ENCODE measurements around the gene TPST2. TPM values are rescaled to one million over a fixed set of nuclear protein-coding genes. Genes with fewer than 3 reads are reported as not detected.

TPST2 gene
- total RNA-seq, 1 experiment from 2014 or later, result 50.1 TPM

GRCh38 chr22:26586556-26587325 is 3.2 kb downstream of the TPST2 start:
- peak overlapping the region in 2 of 3 experiments; percentile 85 to 87; a peak in 4 of 7 replicates for H3K27ac Mint-ChIP-seq
- no peak overlapping the region for H2AK5ac ChIP-seq (ENCODE audit: insufficient read length, low read length)
- no peak overlapping the region; the same call in 1 of the 2 replicates for H3K14ac ChIP-seq (ENCODE audit: insufficient read depth, low read length)
- peaks cover 3% of the 10 kb centered on the region; the same call in 1 of the 2 replicates for H3K4me1 ChIP-seq (ENCODE audit: insufficient read depth, low read length)
- no peak overlapping the region for H2AFZ ChIP-seq (ENCODE audit: low read length)
- no peaks in the 10 kb centered on the region for H4K20me1 ChIP-seq (ENCODE audit: control insufficient read depth, insufficient read depth, insufficient read length)
- H3K27me3 Mint-ChIP-seq (ENCODE audit: low read depth), result no peaks in the 10 kb centered on the region
- H3K4me3 Mint-ChIP-seq, result peak overlapping the region in 1 of 2 experiments; percentile 53; a peak in 2 of 5 replicates
- no peak overlapping the region for H4K91ac ChIP-seq (ENCODE audit: insufficient read length, low read depth, low read length)
- no peak overlapping the region for H3K27ac ChIP-seq (ENCODE audit: insufficient read length, low read depth, low read length)
- no peak overlapping the region for H3K9ac ChIP-seq (ENCODE audit: extremely low read depth, insufficient read length, low read length)
- H3T11ph ChIP-seq (ENCODE audit: low read length), result no peak overlapping the region
- H3K9me3 ChIP-seq (ENCODE audit: control insufficient read depth, low read depth, low read length), result no peaks in the 10 kb centered on the region
- no peak for TF ChIP-seq CTCF (conservative IDR thresholded peaks at IDR 0.05)
- no peak overlapping the region for H3K4me2 ChIP-seq (ENCODE audit: insufficient read depth, insufficient read length, low read length)
- H3K9me3 Mint-ChIP-seq, result peaks cover 0 to 3% of the 10 kb centered on the region in 2 experiments; a peak in 2 of 5 replicates
- H3K4ac ChIP-seq (ENCODE audit: low read depth, low read length), result no peak overlapping the region
- H2BK15ac ChIP-seq (ENCODE audit: low read depth, low read length), result no peak overlapping the region
- no peak overlapping the region for H2BK20ac ChIP-seq (ENCODE audit: low read depth, low read length, poor library complexity, severe bottlenecking)
- no peaks in the 10 kb centered on the region for H3K27me3 ChIP-seq (ENCODE audit: insufficient read depth, low read length)
- no peak overlapping the region for H4K5ac ChIP-seq (ENCODE audit: insufficient read length, low read depth, low read length)
- peaks cover 21 to 30% (median 28%) of the 10 kb centered on the region in 3 experiments for H3K36me3 Mint-ChIP-seq (ENCODE audit: insufficient read depth in 1 of 3, low read depth in 3 of 3)
- H4K8ac ChIP-seq (replicated peaks; ENCODE audit: insufficient read length, low read depth, low read length), result no peak overlapping the region
- no peak for DNase-seq
- H3K23me2 ChIP-seq (ENCODE audit: insufficient read length, low read depth, low read length, poor library complexity, severe bottlenecking), result no peaks in the 10 kb centered on the region
- WGBS (ENCODE audit: extremely low coverage, insufficient read length, low lambda C conversion rate), result no CpG with 5 or more reads among the region's 11 CpGs
- no peak overlapping the region for H3K23ac ChIP-seq (ENCODE audit: insufficient read length, low read depth, low read length)
- H2BK12ac ChIP-seq (ENCODE audit: insufficient read length, low read depth, low read length), result no peak overlapping the region
- H3K18ac ChIP-seq (ENCODE audit: insufficient read length, low read depth, low read length), result no peak overlapping the region
- H3K4me1 Mint-ChIP-seq, result peaks cover 43 to 58% of the 10 kb centered on the region in 2 experiments
- no peak overlapping the region for H3K56ac ChIP-seq (ENCODE audit: insufficient read length, low read depth, low read length)
- no peak overlapping the region for H2BK5ac ChIP-seq (ENCODE audit: insufficient read length, low read length)
- peaks cover 2% of the 10 kb centered on the region for H3K79me1 ChIP-seq (ENCODE audit: insufficient read depth, low read depth, low read length, poor library complexity, severe bottlenecking)
- peaks cover 34% of the 10 kb centered on the region; the same call in 1 of the 2 replicates for H3K79me2 ChIP-seq (ENCODE audit: insufficient read depth, low read length)
- H2BK120ac ChIP-seq (ENCODE audit: low read depth, low read length, poor library complexity, severe bottlenecking), result no peak overlapping the region

Measured in H9 (cell line).